Fibroblast of lung (primary cell): Measurements from ENCODE around the gene PARP3. TPM values are rescaled to one million over a fixed set of nuclear protein-coding genes. Genes with fewer than 3 reads are reported as not detected.

Source experiments
- DNase-seq, 2 donors: peaks; one replicate each; pipeline versions ENCODE4 v3.0.0 to v3.0.0-alpha.2; 2010; ENCODE audit warnings: low read depth in 2 of 2
- H2AFZ ChIP-seq: 2 replicates; pipeline ENCODE4 v1.5.1; 2012; ENCODE audit warnings: low read length, control low read depth, inconsistent platforms
- H3K27ac ChIP-seq: 2 replicates; pipeline ENCODE4 v1.5.1; 2011; ENCODE audit warnings: low read length, control low read depth; ENCODE audit not compliant: insufficient read depth
- H3K27me3 ChIP-seq: 2 replicates; pipeline ENCODE4 v1.5.1; 2011; ENCODE audit warnings: mild to moderate bottlenecking, low read length; ENCODE audit not compliant: control insufficient read depth, insufficient read depth
- H3K36me3 ChIP-seq: 2 replicates; pipeline ENCODE4 v1.5.1; 2011; ENCODE audit warnings: low read length; ENCODE audit not compliant: control insufficient read depth, insufficient read depth
- H3K4me1 ChIP-seq: 2 replicates; pipeline ENCODE4 v1.5.1; 2011; ENCODE audit warnings: low read length; ENCODE audit not compliant: control insufficient read depth, insufficient read depth; ENCODE audit errors: extremely low read depth
- H3K4me2 ChIP-seq: 2 replicates; pipeline ENCODE4 v1.5.1; 2011; ENCODE audit warnings: low read length, control low read depth; ENCODE audit not compliant: insufficient read depth; ENCODE audit errors: extremely low read depth
- H3K4me3 ChIP-seq, 4 experiments: fragments of 200-600 bp in 1 of 4; sonication (generic) in 1 of 4; replicated peaks in 1 of 4; 2 replicates each; pipeline ENCODE4 v1.5.1; 2011 to 2016; ENCODE audit warnings: low read length in 4 of 4, low read depth in 3 of 4, mild to moderate bottlenecking in 3 of 4, control low read depth in 2 of 4, inconsistent platforms in 1 of 4, mixed read lengths in 1 of 4; ENCODE audit not compliant: insufficient read depth in 1 of 4; ENCODE audit errors: control extremely low read depth in 1 of 4
- H3K79me2 ChIP-seq: 2 replicates; pipeline ENCODE4 v1.5.1; 2012; ENCODE audit warnings: mild to moderate bottlenecking, low read length, inconsistent platforms; ENCODE audit not compliant: control insufficient read depth, insufficient read depth
- H3K9ac ChIP-seq: 2 replicates; pipeline ENCODE4 v1.5.1; 2011; ENCODE audit warnings: mild to moderate bottlenecking, low read length, control low read depth; ENCODE audit not compliant: insufficient read depth
- H3K9me3 ChIP-seq: 2 replicates; pipeline ENCODE4 v1.5.1; 2012; ENCODE audit warnings: low read depth, low read length; ENCODE audit not compliant: control insufficient read depth, insufficient read depth
- H4K20me1 ChIP-seq: 2 replicates; pipeline ENCODE4 v1.5.1; 2011; ENCODE audit warnings: low read length; ENCODE audit not compliant: control insufficient read depth, insufficient read depth; ENCODE audit errors: extremely low read depth
- EZH2 ChIP-seq: IDR thresholded peaks from 2 replicates; pipeline ENCODE4 v1.5.1; 2012; ENCODE audit warnings: low read length, control low read depth, mild to moderate bottlenecking; ENCODE audit errors: missing control alignments
- polyA plus RNA-seq, 2 donors: library from polyadenylated mRNA; depleted of rRNA in 1 of 2; stranded (reverse) in 1 of 2; unstranded in 1 of 2; fragments of >200 nt; gene quantifications; 2 replicates each; pipeline ENCODE4 v1.2.1, GENCODE V29; 2011 to 2012; ENCODE audit warnings: missing spikeins in 1 of 2
- total RNA-seq: library from RNA; depleted of rRNA; stranded (reverse); fragments of >200 nt; gene quantifications from 2 replicates; pipeline ENCODE4 v1.2.1, GENCODE V29; 2014
- TF ChIP-seq, protein P1 (sequence below), 2 donors: IDR thresholded peaks in 1 of 2; conservative IDR thresholded peaks in 1 of 2; 1 replicate in 1 of 2; 2 replicates in 1 of 2; pipeline ENCODE4 v1.5.1; 2011 to 2012; ENCODE audit warnings: low read length in 2 of 2, control low read depth in 1 of 2, inconsistent platforms in 1 of 2, low read depth in 1 of 2, mild to moderate bottlenecking in 1 of 2

The PARP3 gene
- total and polyA plus RNA-seq, 2 donors (not counting 1 experiment from before 2014, with no cell fraction given), result 22.8 to 44.1 TPM

- Histone ChIP-seq H3K36me3 (peaks cover 3% of the 10 kb centered on the region), H3K27me3 (no peaks in the 10 kb centered on the region), H3K9me3 (no peaks in the 10 kb centered on the region), H4K20me1 (no peaks in the 10 kb centered on the region), H3K4me1 (peaks cover 15% of the 10 kb centered on the region), H3K27ac (no peak overlapping the region), H3K4me3 (no peak overlapping the region), H3K9ac (no peak overlapping the region), H3K79me2 (peaks cover 11% of the 10 kb centered on the region), H3K4me2 (no peak overlapping the region), H2AFZ (no peak overlapping the region)
- TF ChIP-seq, protein P1, sequence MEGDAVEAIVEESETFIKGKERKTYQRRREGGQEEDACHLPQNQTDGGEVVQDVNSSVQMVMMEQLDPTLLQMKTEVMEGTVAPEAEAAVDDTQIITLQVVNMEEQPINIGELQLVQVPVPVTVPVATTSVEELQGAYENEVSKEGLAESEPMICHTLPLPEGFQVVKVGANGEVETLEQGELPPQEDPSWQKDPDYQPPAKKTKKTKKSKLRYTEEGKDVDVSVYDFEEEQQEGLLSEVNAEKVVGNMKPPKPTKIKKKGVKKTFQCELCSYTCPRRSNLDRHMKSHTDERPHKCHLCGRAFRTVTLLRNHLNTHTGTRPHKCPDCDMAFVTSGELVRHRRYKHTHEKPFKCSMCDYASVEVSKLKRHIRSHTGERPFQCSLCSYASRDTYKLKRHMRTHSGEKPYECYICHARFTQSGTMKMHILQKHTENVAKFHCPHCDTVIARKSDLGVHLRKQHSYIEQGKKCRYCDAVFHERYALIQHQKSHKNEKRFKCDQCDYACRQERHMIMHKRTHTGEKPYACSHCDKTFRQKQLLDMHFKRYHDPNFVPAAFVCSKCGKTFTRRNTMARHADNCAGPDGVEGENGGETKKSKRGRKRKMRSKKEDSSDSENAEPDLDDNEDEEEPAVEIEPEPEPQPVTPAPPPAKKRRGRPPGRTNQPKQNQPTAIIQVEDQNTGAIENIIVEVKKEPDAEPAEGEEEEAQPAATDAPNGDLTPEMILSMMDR (conservative IDR thresholded peaks at IDR 0.05 in 1 of 2, IDR thresholded peaks at IDR 0.05 in 1 of 2; ENCODE audit: low read depth in 1 of 2, low read length in 2 of 2), result no peak
- no peak for TF ChIP-seq EZH2
- no peak for DNase-seq
Observed at GRCh38 chr3:51944451-51945021, 2.4 kb downstream of the PARP3 start.

DNA sequence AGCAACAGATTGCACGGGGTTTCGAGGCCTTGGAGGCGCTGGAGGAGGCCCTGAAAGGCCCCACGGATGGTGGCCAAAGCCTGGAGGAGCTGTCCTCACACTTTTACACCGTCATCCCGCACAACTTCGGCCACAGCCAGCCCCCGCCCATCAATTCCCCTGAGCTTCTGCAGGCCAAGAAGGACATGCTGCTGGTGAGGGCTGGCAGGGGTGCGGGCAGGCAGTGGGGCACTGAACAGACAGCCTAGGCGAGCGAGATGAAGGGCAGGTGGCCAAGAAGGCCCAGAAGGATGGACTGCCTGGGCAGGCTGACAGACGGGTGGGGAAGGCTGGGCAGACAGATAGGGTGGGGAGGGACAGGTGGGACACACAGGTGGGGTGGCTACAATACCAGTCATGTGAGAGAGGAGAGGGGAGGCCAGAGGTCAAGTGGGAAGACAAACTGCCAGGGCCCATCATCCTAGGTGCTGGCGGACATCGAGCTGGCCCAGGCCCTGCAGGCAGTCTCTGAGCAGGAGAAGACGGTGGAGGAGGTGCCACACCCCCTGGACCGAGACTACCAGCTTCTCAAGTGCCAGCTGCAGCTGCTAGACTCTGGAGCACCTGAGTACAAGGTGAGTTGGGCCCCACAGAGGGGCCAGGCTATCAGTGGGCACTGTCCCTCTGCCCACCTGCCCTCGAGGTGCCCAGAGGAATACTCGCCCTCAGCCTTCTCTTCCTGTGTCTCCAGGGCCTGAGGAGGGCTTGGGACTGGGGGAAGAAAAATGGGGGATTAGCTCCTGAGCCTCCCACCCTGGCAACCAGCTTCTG lies 3.1 kb downstream of the PARP3 start:
- Histone ChIP-seq H3K27ac (no peak overlapping the region), H3K79me2 (peaks cover 10% of the 10 kb centered on the region), H3K36me3 (peaks cover 3% of the 10 kb centered on the region), H3K4me1 (peaks cover 15% of the 10 kb centered on the region), H3K4me3 (no peak overlapping the region), H3K9me3 (no peaks in the 10 kb centered on the region), H3K4me2 (no peak overlapping the region), H3K9ac (no peak overlapping the region), H4K20me1 (no peaks in the 10 kb centered on the region), H2AFZ (no peak overlapping the region), H3K27me3 (no peaks in the 10 kb centered on the region)
- TF ChIP-seq, protein P1 (conservative IDR thresholded peaks at IDR 0.05 in 1 of 2, IDR thresholded peaks at IDR 0.05 in 1 of 2; ENCODE audit: low read depth in 1 of 2, low read length in 2 of 2), result no peak
- TF ChIP-seq EZH2, result no peak
- no peak for DNase-seq

DNA sequence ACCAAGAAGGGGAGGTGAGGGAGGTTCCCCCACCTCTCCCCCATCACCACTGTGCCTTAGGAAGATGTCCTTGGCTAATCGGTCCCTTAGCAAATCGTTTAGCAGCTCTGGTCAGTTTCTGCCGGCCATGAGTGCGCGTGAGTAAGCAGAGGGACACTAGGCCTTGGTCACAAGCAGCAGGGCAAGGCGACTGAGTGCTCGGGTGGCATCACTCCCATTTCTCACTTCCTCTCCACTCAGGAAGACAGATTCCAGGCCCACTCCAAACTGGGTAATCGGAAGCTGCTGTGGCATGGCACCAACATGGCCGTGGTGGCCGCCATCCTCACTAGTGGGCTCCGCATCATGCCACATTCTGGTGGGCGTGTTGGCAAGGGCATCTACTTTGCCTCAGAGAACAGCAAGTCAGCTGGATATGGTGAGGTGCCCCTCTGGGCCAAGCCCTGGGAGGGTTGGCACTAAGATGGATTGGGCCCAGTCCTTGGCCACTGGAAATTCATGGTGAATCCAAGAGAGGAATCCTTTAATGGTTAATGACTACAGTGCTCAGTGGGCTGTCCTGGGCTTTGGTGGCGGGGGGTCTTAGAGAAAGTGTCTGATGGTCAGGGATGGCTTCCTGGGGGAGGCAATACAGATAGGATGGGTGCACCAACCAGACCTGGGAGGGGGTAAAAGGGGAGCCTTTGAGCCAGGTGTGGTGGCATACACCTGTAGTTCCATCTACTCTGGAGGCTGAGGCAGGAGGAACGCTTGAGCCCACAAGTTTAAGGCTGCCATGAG lies 4.0 kb downstream of the PARP3 start:
- peaks cover 3% of the 10 kb centered on the region for H3K36me3 ChIP-seq
- H3K4me3 ChIP-seq, result no peak overlapping the region
- H3K4me1 ChIP-seq, result peaks cover 13% of the 10 kb centered on the region
- DNase-seq, result no peak
- no peak overlapping the region for H3K4me2 ChIP-seq
- TF ChIP-seq, protein P1 (conservative IDR thresholded peaks at IDR 0.05 in 1 of 2, IDR thresholded peaks at IDR 0.05 in 1 of 2; ENCODE audit: low read depth in 1 of 2, low read length in 2 of 2), result no peak
- no peak for TF ChIP-seq EZH2
- H2AFZ ChIP-seq, result no peak overlapping the region
- no peak overlapping the region for H3K27ac ChIP-seq
- no peaks in the 10 kb centered on the region for H3K27me3 ChIP-seq
- H3K79me2 ChIP-seq, result peaks cover 1% of the 10 kb centered on the region
- no peaks in the 10 kb centered on the region for H3K9me3 ChIP-seq
- no peaks in the 10 kb centered on the region for H4K20me1 ChIP-seq
- no peak overlapping the region for H3K9ac ChIP-seq
